ENCODE results near the gene TSSK2. TPM values are rescaled to one million over a fixed set of nuclear protein-coding genes. Genes with fewer than 3 reads are reported as not detected.

Gene TSSK2
- total and polyA plus RNA-seq, 2 donors from 2014 or later = not detected

- Histone ChIP-seq H3K36me3 (ENCODE audit: control insufficient read depth in 2 of 3, insufficient read depth in 3 of 3, low read length in 3 of 3) (peaks cover 10 to 69% (median 40%) of the 10 kb centered on the region in 3 donors), H3K4me3 (ENCODE audit: low read length in 3 of 3) (no peak overlapping the region), H3K4me1 (ENCODE audit: control insufficient read depth in 2 of 3, insufficient read depth in 2 of 3, low read depth in 1 of 3, low read length in 3 of 3) (no peaks in the 10 kb centered on the region), H3K27me3 (ENCODE audit: control insufficient read depth, insufficient read depth, low read length) (no peaks in the 10 kb centered on the region), H3K9me3 (ENCODE audit: control insufficient read depth in 2 of 3, insufficient read depth in 1 of 3, low read length in 3 of 3) (no peaks in the 10 kb centered on the region), H3K27ac (ENCODE audit: low read depth in 2 of 2, low read length in 2 of 2) (no peak overlapping the region), H3K9ac (ENCODE audit: low read length in 3 of 3) (no peak overlapping the region)
- no peak for TF ChIP-seq CTCF (IDR thresholded peaks at IDR 0.05; ENCODE audit: borderline replicate concordance, extremely low read depth, insufficient read depth)
- DNase-seq (no peak), FAIRE-seq (no peak)
- intact Hi-C loops (cut with DNase I) = no loop called here
Measured at GRCh38 chr22:19137384-19138216, 6.5 kb downstream of the TSSK2 start.

- no peak overlapping the region for H3K27ac ChIP-seq (ENCODE audit: low read depth in 2 of 2, low read length in 2 of 2)
- no peak overlapping the region for H3K9ac ChIP-seq (ENCODE audit: low read length in 3 of 3)
- intact Hi-C loops (cut with DNase I) = no loop called here
- FAIRE-seq = no peak
- H3K9me3 ChIP-seq (ENCODE audit: control insufficient read depth in 2 of 3, insufficient read depth in 1 of 3, low read length in 3 of 3) = no peaks in the 10 kb centered on the region
- H3K4me1 ChIP-seq (ENCODE audit: control insufficient read depth in 2 of 3, insufficient read depth in 2 of 3, low read depth in 1 of 3, low read length in 3 of 3) = peaks cover 0 to 2% (median 0%) of the 10 kb centered on the region in 3 donors
- no peak for DNase-seq
- peaks cover 10 to 64% (median 40%) of the 10 kb centered on the region in 3 donors for H3K36me3 ChIP-seq (ENCODE audit: control insufficient read depth in 2 of 3, insufficient read depth in 3 of 3, low read length in 3 of 3)
- H3K4me3 ChIP-seq (ENCODE audit: low read length in 3 of 3) = no peak overlapping the region
- no peaks in the 10 kb centered on the region for H3K27me3 ChIP-seq (ENCODE audit: control insufficient read depth, insufficient read depth, low read length)
- TF ChIP-seq CTCF (IDR thresholded peaks at IDR 0.05; ENCODE audit: borderline replicate concordance, extremely low read depth, insufficient read depth) = no peak
Measured at GRCh38 chr22:19138217-19139000, 7.3 kb downstream of the TSSK2 start.

GRCh38 chr22:19139001-19139356, 7.9 kb downstream of the TSSK2 start:
- intact Hi-C loops (cut with DNase I) = no loop called here
- TF ChIP-seq CTCF (IDR thresholded peaks at IDR 0.05; ENCODE audit: borderline replicate concordance, extremely low read depth, insufficient read depth) = no peak
- H3K27ac ChIP-seq (ENCODE audit: low read depth in 2 of 2, low read length in 2 of 2) = no peak overlapping the region
- no peaks in the 10 kb centered on the region for H3K27me3 ChIP-seq (ENCODE audit: control insufficient read depth, insufficient read depth, low read length)
- no peak for FAIRE-seq
- H3K4me1 ChIP-seq (ENCODE audit: control insufficient read depth in 2 of 3, insufficient read depth in 2 of 3, low read depth in 1 of 3, low read length in 3 of 3) = peaks cover 0 to 7% (median 0%) of the 10 kb centered on the region in 3 donors
- H3K9ac ChIP-seq (ENCODE audit: low read length in 3 of 3) = no peak overlapping the region
- no peak overlapping the region for H3K4me3 ChIP-seq (ENCODE audit: low read length in 3 of 3)
- peaks cover 10 to 60% (median 36%) of the 10 kb centered on the region in 3 donors for H3K36me3 ChIP-seq (ENCODE audit: control insufficient read depth in 2 of 3, insufficient read depth in 3 of 3, low read length in 3 of 3)
- no peak for DNase-seq
- no peaks in the 10 kb centered on the region for H3K9me3 ChIP-seq (ENCODE audit: control insufficient read depth in 2 of 3, insufficient read depth in 1 of 3, low read length in 3 of 3)

All from kidney (tissue), 14 donors.